Measurements from ENCODE around the gene FMN2.

- no peak for TF ChIP-seq CTCF (conservative IDR thresholded peaks at IDR 0.05)
- no peak for TF ChIP-seq EZH2 (IDR thresholded peaks at IDR 0.05; ENCODE audit: low read depth)
Measured at GRCh38 chr1:240241278-240241677, 149.6 kb downstream of the FMN2 start.
